Fibroblast of peridontal ligament (primary cell): ENCODE measurements around the gene PWP2.
"Not testable (repeated sequence)": the region's sequence is repeated elsewhere in the genome, so short reads cannot be mapped to it uniquely, and the experiment has no call there.

Experiments used
- DNase-seq: peaks from one replicate; pipeline ENCODE4 v3.0.0-alpha.2; 2010; ENCODE audit errors: extremely low read depth

PWP2 gene

DNA sequence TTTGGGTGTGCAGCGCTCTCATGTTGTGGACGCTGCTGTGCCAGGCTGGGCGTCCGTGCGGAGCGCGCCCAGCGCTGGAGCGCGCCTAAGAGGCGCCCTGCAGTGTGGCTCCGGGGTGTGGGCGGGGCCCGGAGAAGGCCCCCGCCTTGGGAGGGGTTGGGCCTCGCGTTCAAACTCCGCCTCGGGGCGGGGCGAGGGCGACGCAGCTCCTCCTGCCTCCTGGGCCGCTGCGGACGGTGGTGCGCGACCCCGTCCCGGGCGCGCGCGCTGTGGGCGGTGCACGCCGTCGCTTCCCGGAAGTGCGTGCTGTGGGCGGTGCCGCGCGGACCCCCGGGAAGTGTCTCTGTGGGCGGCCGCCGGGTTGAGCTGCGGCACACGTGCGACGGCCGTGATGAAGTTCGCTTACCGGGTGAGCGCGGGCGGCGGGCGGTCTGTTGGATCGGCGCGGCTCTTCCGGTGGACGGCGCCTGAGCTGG is at the start of gene PWP2:
TSS of gene PWP2 (plus strand) at position 374 of the 476 bp plus-strand sequence. CDS start at position 392, 18 bp downstream.
- DNase-seq = not testable (repeated sequence)

DNA sequence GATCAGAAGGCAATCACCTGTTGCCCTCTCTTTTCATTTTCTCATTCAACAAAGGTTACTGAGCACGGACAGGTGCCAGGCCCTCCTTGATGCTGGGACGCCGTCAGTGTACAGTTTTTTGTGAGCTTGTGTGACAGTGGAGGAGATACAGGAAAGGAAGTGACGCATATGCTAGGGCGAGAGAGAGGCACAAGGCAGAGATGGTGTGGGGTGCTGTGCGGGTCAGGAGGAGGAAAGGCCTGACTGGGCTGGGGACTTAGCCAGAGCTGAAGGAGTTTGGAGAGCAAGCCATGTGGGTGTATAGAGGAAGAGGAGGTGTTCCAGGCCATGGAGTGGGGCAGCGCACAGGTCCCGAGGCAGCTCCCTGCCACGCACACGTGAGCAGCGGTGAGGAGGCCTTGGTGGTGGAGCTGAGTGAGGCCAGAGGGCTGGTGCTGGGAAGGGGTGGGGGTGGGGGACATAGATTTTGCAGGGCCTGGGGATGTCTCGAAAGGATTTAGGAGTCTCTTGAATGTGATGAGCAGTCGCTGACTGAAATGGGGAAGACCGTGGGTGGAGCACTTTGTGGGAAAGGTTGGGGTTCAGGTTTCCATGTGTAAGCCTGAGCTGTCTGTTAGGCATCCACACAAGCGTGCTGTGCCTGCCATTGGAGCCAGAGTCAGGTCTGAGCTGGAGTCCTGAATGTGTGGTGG is 49.1 kb upstream of the PWP2 start:
- no peak for DNase-seq

DNA sequence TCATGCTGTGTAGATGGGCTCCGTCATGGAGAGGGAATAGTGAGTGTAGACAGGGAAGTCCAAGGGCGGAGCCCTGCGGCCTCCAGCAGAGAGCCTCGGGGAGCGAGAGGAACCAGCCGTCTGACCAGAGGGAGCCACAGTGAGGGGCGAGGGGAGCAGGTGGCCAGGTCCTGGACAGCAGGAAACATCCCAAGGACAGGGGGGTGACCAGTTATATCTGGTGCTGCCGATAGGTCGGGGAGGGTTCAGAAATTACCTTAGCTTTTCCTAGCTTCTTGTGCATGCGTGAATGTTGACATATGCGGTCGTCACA is 48.6 kb upstream of the PWP2 start:
- DNase-seq = no peak

GRCh38 chr21:44058981-44059380 is 48.2 kb upstream of the PWP2 start:
- no peak for DNase-seq

GRCh38 chr21:44059710-44060109 is 47.5 kb upstream of the PWP2 start:
- no peak for DNase-seq

GRCh38 chr21:44062380-44062779 is 44.8 kb upstream of the PWP2 start:
- no peak for DNase-seq

GRCh38 chr21:44063151-44063912 is 43.9 kb upstream of the PWP2 start:
- no peak for DNase-seq

- DNase-seq = no peak
These were observed 42.3 kb upstream of the PWP2 start for GRCh38 chr21:44064852-44065403.

DNA sequence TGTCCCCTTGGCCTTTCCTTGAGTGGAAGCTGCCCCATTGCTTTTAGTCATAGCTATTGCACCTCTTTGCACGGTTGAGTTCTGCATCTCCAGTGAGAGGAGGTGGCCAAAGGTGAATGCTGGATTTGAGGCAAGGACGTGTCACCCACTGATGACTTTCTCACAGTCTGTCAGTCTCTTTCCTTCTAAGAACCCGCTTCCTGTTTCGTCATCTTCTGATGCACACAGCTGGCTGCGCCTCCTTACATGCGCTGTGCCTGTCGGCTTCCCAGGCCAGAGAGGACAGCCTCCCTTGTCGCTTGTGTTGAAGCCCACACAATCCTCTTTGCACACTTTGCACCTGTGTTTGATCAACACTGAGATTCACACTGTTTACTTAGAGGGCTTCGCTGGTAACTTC is 41.8 kb upstream of the PWP2 start:
- no peak for DNase-seq

GRCh38 chr21:44066116-44066515 is 41.1 kb upstream of the PWP2 start:
- no peak for DNase-seq

DNA sequence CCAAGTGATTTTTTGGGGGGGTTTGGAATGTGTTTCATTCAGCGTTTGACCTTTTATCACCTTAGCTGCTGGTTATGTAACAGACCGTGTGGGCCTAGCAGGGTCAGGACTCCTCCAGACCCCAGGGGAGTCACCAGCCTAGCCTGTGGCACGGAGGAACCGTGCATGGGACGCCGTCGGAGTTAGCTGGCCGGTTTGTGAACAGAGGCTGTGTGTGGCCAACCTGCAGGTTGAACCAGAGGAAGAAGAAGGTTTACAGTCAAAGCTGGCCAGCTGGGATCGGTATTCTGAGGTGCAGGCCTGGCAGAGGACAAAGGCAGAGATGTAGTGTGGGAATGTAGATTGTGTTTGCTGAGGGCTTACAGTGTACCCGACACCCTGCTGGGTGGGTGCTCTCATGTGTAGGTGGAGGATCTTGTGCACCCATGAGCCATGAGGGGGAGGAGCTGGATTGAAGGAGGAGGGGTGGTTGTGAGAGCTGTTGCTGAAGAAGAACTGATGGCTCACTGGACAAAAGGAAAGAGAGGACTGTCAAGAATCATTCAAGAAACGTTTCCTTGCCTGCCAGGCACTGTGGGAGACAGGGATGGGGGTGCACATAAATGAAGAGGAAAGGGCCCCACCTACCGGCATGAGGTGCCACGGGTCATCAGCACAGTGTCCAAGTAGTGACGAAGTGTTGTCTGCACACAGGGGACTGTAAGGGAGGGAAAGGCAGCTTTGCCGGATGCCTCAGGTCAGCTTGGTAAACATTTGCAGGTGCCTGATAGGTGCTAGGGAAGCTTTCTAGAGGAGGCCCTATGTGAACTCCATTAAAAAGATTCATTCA is 40.0 kb upstream of the PWP2 start:
- DNase-seq = no peak

DNA sequence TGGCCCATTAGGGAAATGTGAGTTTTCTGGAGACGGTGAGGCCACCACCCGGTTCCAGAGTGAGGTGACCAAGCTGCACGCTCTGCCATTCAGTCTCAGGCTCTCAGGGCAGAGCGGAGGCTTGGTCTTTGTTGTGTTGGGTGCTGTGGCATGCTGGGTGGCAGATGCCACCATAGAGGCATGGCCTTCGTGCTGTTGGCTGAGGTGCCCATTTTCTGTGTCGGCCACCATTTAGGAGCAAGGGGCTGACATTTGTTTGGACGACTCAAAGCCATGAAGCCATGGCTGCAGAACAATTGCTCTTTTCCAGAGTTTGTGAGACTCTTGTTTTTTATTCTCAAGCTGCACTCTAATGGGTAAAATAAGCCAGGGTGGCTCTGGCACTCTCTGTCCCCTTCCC is 36.8 kb upstream of the PWP2 start:
- no peak for DNase-seq

- DNase-seq = no peak
These were observed 35.7 kb upstream of the PWP2 start for GRCh38 chr21:44071359-44072104.

- no peak for DNase-seq
These were observed 35.1 kb upstream of the PWP2 start for GRCh38 chr21:44072111-44072510.

- DNase-seq = no peak
These were observed 32.8 kb upstream of the PWP2 start for GRCh38 chr21:44074315-44074958.

GRCh38 chr21:44076316-44076715 is 30.9 kb upstream of the PWP2 start:
- DNase-seq = no peak

- no peak for DNase-seq
These were observed 28.7 kb upstream of the PWP2 start for GRCh38 chr21:44078411-44078981.

DNA sequence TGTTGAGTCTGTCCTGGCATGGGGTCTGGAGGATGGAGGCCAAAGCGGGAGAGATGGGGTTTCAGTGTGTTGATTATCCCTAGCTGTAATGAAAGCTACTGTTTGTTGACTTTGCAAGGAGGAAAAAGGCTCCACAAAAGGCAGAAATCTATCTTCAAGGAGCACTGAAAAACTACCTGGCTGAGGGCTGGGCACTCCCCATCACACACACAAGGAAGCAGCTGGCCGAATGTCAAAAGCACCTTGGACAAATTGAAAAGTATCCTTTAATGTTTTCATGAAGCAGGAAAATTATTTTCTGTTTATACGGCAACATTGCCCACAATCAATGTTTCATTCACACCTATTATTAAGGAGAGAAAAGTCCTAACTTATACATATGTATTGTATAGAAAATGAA is 27.8 kb upstream of the PWP2 start:
- DNase-seq = no peak

DNA sequence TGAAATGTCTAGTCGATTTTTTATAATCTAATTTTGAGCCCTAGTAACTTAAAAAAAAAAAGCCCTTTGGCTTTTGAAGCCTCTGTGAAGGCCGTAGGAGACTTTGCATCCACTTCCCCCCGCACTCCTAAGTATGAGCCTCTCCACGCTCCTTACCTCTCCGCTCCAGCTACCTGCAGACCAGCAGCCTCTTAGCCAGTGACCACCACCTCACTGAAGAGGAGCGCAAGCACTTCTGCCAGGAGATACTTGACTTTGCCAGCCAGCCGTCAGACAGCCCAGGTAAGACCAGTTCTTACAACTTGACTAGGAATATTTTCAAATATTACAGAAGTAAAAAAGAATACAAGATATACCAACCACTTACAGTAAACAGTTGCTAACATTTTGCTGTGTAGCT is 27.4 kb upstream of the PWP2 start:
- no peak for DNase-seq

DNA sequence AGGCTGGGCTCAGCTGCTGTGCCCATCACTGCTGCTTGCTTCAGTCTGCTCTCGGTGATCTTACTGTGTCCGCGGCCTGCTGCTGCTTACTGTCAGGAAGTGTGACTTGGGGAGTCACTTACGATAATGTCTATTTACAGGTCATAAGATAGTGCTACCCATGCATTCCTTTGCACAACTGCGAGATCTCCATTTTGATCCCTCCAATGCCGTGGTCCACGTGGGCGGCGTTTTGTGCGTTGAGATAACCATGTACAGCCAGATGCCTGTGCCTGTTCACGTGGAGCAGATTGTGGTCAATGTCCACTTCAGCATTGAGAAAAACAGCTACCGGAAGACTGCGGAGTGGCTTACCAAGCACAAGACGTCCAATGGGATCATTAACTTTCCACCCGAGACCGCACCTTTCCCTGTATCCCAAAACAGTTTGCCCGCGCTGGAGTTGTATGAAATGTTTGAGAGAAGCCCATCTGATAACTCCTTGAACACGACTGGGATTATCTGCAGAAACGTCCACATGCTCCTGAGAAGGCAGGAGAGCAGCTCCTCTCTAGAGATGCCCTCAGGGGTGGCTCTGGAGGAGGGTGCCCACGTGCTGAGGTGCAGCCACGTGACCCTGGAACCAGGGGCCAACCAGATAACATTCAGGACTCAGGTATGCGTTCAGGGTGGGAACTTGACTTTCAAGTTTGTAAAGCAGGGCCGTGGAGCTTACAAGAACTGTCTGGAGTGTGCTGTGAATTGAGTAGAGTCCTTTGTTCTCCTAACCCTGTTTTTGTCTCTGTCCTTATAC is 24.4 kb upstream of the PWP2 start:
- DNase-seq = no peak
